ENCODE data around the gene GLIPR1.
"Not testable (repeated sequence)": the region's sequence is repeated elsewhere in the genome, so short reads cannot be mapped to it uniquely, and the experiment has no call there.

GLIPR1 gene

GRCh38 chr12:75489613-75490210 is 9.2 kb downstream of the GLIPR1 start:
- Histone ChIP-seq H3K4me3 (ENCODE audit: low read length) (no peak overlapping the region), H3K27ac (ENCODE audit: low read length) (no peak overlapping the region), H3K27me3 (ENCODE audit: control insufficient read depth, insufficient read depth, low read length) (no peaks in the 10 kb centered on the region), H3K9ac (ENCODE audit: low read length) (no peak overlapping the region), H3K9me3 (ENCODE audit: control insufficient read depth, low read depth, low read length) (no peaks in the 10 kb centered on the region), H3K36me3 (ENCODE audit: control insufficient read depth, low read depth, low read length) (no peaks in the 10 kb centered on the region), H3K4me1 (ENCODE audit: control insufficient read depth, low read depth, low read length) (peaks cover 5% of the 10 kb centered on the region)

GRCh38 chr12:75491169-75491568 is 10.6 kb downstream of the GLIPR1 start:
- Histone ChIP-seq H3K27me3 (ENCODE audit: control insufficient read depth, insufficient read depth, low read length) (no peaks in the 10 kb centered on the region), H3K9ac (ENCODE audit: low read length) (no peak overlapping the region), H3K36me3 (ENCODE audit: control insufficient read depth, low read depth, low read length) (no peaks in the 10 kb centered on the region), H3K9me3 (ENCODE audit: control insufficient read depth, low read depth, low read length) (no peaks in the 10 kb centered on the region), H3K27ac (ENCODE audit: low read length) (no peak overlapping the region), H3K4me3 (ENCODE audit: low read length) (no peak overlapping the region), H3K4me1 (ENCODE audit: control insufficient read depth, low read depth, low read length) (no peaks in the 10 kb centered on the region)

GRCh38 chr12:75503459-75503858 is 22.9 kb downstream of the GLIPR1 start:
- Histone ChIP-seq H3K9ac (ENCODE audit: low read length) (no peak overlapping the region), H3K27me3 (ENCODE audit: control insufficient read depth, insufficient read depth, low read length) (no peaks in the 10 kb centered on the region), H3K27ac (ENCODE audit: low read length) (no peak overlapping the region), H3K36me3 (ENCODE audit: control insufficient read depth, low read depth, low read length) (peaks cover 79% of the 10 kb centered on the region), H3K9me3 (ENCODE audit: control insufficient read depth, low read depth, low read length) (no peaks in the 10 kb centered on the region), H3K4me3 (ENCODE audit: low read length) (no peak overlapping the region), H3K4me1 (ENCODE audit: control insufficient read depth, low read depth, low read length) (no peaks in the 10 kb centered on the region)

- Histone ChIP-seq H3K4me1 (ENCODE audit: control insufficient read depth, low read depth, low read length) (no peaks in the 10 kb centered on the region), H3K27ac (ENCODE audit: low read length) (no peak overlapping the region), H3K27me3 (ENCODE audit: control insufficient read depth, insufficient read depth, low read length) (no peaks in the 10 kb centered on the region), H3K4me3 (ENCODE audit: low read length) (no peak overlapping the region), H3K9ac (ENCODE audit: low read length) (no peak overlapping the region), H3K9me3 (ENCODE audit: control insufficient read depth, low read depth, low read length) (no peaks in the 10 kb centered on the region), H3K36me3 (ENCODE audit: control insufficient read depth, low read depth, low read length) (peaks cover 75% of the 10 kb centered on the region)
Measured at GRCh38 chr12:75503866-75504265, 23.3 kb downstream of the GLIPR1 start.

GRCh38 chr12:75505706-75506312 is 25.3 kb downstream of the GLIPR1 start:
- Histone ChIP-seq H3K36me3 (ENCODE audit: control insufficient read depth, low read depth, low read length) (peaks cover 63% of the 10 kb centered on the region), H3K27me3 (ENCODE audit: control insufficient read depth, insufficient read depth, low read length) (no peaks in the 10 kb centered on the region)

GRCh38 chr12:75507086-75507485 is 26.5 kb downstream of the GLIPR1 start:
- H3K9ac ChIP-seq (ENCODE audit: low read length), result no peak overlapping the region
- H3K36me3 ChIP-seq (ENCODE audit: control insufficient read depth, low read depth, low read length), result peaks cover 50% of the 10 kb centered on the region
- no peaks in the 10 kb centered on the region for H3K9me3 ChIP-seq (ENCODE audit: control insufficient read depth, low read depth, low read length)
- peaks cover 3% of the 10 kb centered on the region for H3K4me1 ChIP-seq (ENCODE audit: control insufficient read depth, low read depth, low read length)
- no peak overlapping the region for H3K4me3 ChIP-seq (ENCODE audit: low read length)
- H3K27me3 ChIP-seq (ENCODE audit: control insufficient read depth, insufficient read depth, low read length), result no peaks in the 10 kb centered on the region
- no peak overlapping the region for H3K27ac ChIP-seq (ENCODE audit: low read length)

More at GRCh38 chr12:75505706-75506312, 25.3 kb downstream of the GLIPR1 start:
- Histone ChIP-seq H3K9ac (ENCODE audit: low read length) (no peak overlapping the region), H3K4me3 (ENCODE audit: low read length) (no peak overlapping the region), H3K27ac (ENCODE audit: low read length) (no peak overlapping the region), H3K4me1 (ENCODE audit: control insufficient read depth, low read depth, low read length) (peaks cover 3% of the 10 kb centered on the region), H3K9me3 (ENCODE audit: control insufficient read depth, low read depth, low read length) (no peaks in the 10 kb centered on the region)

- Histone ChIP-seq H3K4me3 (ENCODE audit: low read length) (no peak overlapping the region), H3K27ac (ENCODE audit: low read length) (no peak overlapping the region), H3K4me1 (ENCODE audit: control insufficient read depth, low read depth, low read length) (peaks cover 3% of the 10 kb centered on the region), H3K9ac (ENCODE audit: low read length) (no peak overlapping the region), H3K27me3 (ENCODE audit: control insufficient read depth, insufficient read depth, low read length) (no peaks in the 10 kb centered on the region), H3K9me3 (ENCODE audit: control insufficient read depth, low read depth, low read length) (no peaks in the 10 kb centered on the region), H3K36me3 (ENCODE audit: control insufficient read depth, low read depth, low read length) (peaks cover 40% of the 10 kb centered on the region)
Measured at GRCh38 chr12:75508159-75508558, 27.6 kb downstream of the GLIPR1 start.

GRCh38 chr12:75509621-75510020 is 29.1 kb downstream of the GLIPR1 start:
- Histone ChIP-seq H3K4me1 (ENCODE audit: control insufficient read depth, low read depth, low read length) (peaks cover 3% of the 10 kb centered on the region), H3K9ac (ENCODE audit: low read length) (peak overlapping the region; percentile 96), H3K36me3 (ENCODE audit: control insufficient read depth, low read depth, low read length) (peaks cover 26% of the 10 kb centered on the region), H3K4me3 (ENCODE audit: low read length) (peak overlapping the region; percentile 92), H3K27ac (ENCODE audit: low read length) (no peak overlapping the region), H3K27me3 (ENCODE audit: control insufficient read depth, insufficient read depth, low read length) (no peaks in the 10 kb centered on the region), H3K9me3 (ENCODE audit: control insufficient read depth, low read depth, low read length) (no peaks in the 10 kb centered on the region)

- H3K9ac ChIP-seq (ENCODE audit: low read length), result peak within 1 kb of the TSS; percentile 96
- no peaks in the 10 kb centered on the region for H3K27me3 ChIP-seq (ENCODE audit: control insufficient read depth, insufficient read depth, low read length)
- H3K27ac ChIP-seq (ENCODE audit: low read length), result peak within 1 kb of the TSS; percentile 79
- H3K9me3 ChIP-seq (ENCODE audit: control insufficient read depth, low read depth, low read length), result no peaks in the 10 kb centered on the region
- H3K4me1 ChIP-seq (ENCODE audit: control insufficient read depth, low read depth, low read length), result peaks cover 3% of the 10 kb centered on the region
- peaks cover 11% of the 10 kb centered on the region for H3K36me3 ChIP-seq (ENCODE audit: control insufficient read depth, low read depth, low read length)
- H3K4me3 ChIP-seq (ENCODE audit: low read length), result peak within 1 kb of the TSS; percentile 92
Measured at GRCh38 chr12:75511116-75512048, 30.8 kb downstream of the GLIPR1 start, which contains the start of gene KRR1. Gene KRR1, minus strand, starts transcription at chr12:75511609. Its CDS starts 12 bp downstream, at chr12:75511597.

GRCh38 chr12:75521224-75521623 is 40.7 kb downstream of the GLIPR1 start:
- not testable (repeated sequence) for H3K4me3 ChIP-seq (ENCODE audit: low read length); H3K36me3 ChIP-seq (ENCODE audit: control insufficient read depth, low read depth, low read length); H3K9me3 ChIP-seq (ENCODE audit: control insufficient read depth, low read depth, low read length); H3K9ac ChIP-seq (ENCODE audit: low read length); H3K27ac ChIP-seq (ENCODE audit: low read length); H3K27me3 ChIP-seq (ENCODE audit: control insufficient read depth, insufficient read depth, low read length); H3K4me1 ChIP-seq (ENCODE audit: control insufficient read depth, low read depth, low read length)

GRCh38 chr12:75522124-75522523 is 41.6 kb downstream of the GLIPR1 start:
- H3K9ac ChIP-seq (ENCODE audit: low read length), result not testable (repeated sequence)

More at GRCh38 chr12:75522124-75522523, 41.6 kb downstream of the GLIPR1 start:
- H3K9me3 ChIP-seq (ENCODE audit: control insufficient read depth, low read depth, low read length); H3K4me1 ChIP-seq (ENCODE audit: control insufficient read depth, low read depth, low read length); H3K27ac ChIP-seq (ENCODE audit: low read length); H3K36me3 ChIP-seq (ENCODE audit: control insufficient read depth, low read depth, low read length); H3K27me3 ChIP-seq (ENCODE audit: control insufficient read depth, insufficient read depth, low read length); H3K4me3 ChIP-seq (ENCODE audit: low read length): not testable (repeated sequence)
